Transverse colon (tissue), 3 donors: ENCODE measurements around the gene ARHGEF37.

Experiments
- EP300 ChIP-seq: sonication (generic); formaldehyde crosslinking; IDR thresholded peaks from one replicate; pipeline ENCODE4 v1.6.1; 2017; ENCODE audit warnings: antibody characterized with exemption, low read depth
- TF ChIP-seq, protein P1 (sequence below), 5 experiments: fragments of 200-600 bp in 3 of 5; fragments of 450-650 bp in 2 of 5; sonication (generic) in 3 of 5; IDR thresholded peaks; 1 replicate in 2 of 5; 2 replicates in 3 of 5; pipeline ENCODE4 v1.5.1; 2016 to 2017; ENCODE audit warnings: antibody characterized with exemption in 5 of 5, inconsistent platforms in 3 of 5, mild to moderate bottlenecking in 2 of 5, moderate library complexity in 1 of 5

GRCh38 chr5:149581931-149582768, 852 bp downstream of the ARHGEF37 start:
- TF ChIP-seq, protein P1, sequence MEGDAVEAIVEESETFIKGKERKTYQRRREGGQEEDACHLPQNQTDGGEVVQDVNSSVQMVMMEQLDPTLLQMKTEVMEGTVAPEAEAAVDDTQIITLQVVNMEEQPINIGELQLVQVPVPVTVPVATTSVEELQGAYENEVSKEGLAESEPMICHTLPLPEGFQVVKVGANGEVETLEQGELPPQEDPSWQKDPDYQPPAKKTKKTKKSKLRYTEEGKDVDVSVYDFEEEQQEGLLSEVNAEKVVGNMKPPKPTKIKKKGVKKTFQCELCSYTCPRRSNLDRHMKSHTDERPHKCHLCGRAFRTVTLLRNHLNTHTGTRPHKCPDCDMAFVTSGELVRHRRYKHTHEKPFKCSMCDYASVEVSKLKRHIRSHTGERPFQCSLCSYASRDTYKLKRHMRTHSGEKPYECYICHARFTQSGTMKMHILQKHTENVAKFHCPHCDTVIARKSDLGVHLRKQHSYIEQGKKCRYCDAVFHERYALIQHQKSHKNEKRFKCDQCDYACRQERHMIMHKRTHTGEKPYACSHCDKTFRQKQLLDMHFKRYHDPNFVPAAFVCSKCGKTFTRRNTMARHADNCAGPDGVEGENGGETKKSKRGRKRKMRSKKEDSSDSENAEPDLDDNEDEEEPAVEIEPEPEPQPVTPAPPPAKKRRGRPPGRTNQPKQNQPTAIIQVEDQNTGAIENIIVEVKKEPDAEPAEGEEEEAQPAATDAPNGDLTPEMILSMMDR (IDR thresholded peaks at IDR 0.05): no peak
- no peak for TF ChIP-seq EP300
